Adrenal gland (tissue), 5 donors: ENCODE data around the gene ABHD16B.

Experiments used
- POLR2A ChIP-seq, 2 donors: fragments of 450-650 bp; IDR thresholded peaks; one replicate each; pipeline ENCODE4 v1.6.1; 2017; ENCODE audit warnings: antibody characterized with exemption in 2 of 2, mild to moderate bottlenecking in 2 of 2, moderate library complexity in 1 of 2
- TF ChIP-seq, protein P1 (sequence below), 6 experiments: fragments of 450-650 bp in 4 of 6; fragments of 200-600 bp in 2 of 6; sonication (generic) in 1 of 6; IDR thresholded peaks; 1 replicate in 5 of 6; 2 replicates in 1 of 6; pipeline versions ENCODE4 v1.5.1 to v1.8.0; 2016 to 2021; ENCODE audit warnings: antibody characterized with exemption in 6 of 6, mild to moderate bottlenecking in 2 of 6, moderate library complexity in 1 of 6
- donor health status: DM: no; HTN: no; CAD: no.

DNA sequence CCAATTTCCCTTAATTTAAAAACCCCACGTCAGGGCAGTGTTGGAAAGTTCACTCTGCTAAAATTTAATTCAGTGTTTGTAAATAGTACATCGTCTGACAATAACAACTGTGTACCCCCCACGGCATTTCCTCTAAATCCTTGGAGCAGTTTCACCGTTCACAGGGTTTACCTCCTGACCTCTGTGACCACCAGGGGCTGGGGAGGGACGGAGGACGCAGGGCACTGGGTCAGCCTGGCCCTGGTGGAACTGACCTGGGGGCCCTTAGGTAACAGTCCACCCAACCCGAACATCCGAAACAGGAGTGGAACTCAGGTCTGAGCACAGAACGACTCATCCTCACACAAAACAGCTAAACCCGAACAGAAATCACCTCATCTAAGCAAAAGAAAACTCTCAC lies 32.3 kb upstream of the ABHD16B start:
- TF ChIP-seq, protein P1, sequence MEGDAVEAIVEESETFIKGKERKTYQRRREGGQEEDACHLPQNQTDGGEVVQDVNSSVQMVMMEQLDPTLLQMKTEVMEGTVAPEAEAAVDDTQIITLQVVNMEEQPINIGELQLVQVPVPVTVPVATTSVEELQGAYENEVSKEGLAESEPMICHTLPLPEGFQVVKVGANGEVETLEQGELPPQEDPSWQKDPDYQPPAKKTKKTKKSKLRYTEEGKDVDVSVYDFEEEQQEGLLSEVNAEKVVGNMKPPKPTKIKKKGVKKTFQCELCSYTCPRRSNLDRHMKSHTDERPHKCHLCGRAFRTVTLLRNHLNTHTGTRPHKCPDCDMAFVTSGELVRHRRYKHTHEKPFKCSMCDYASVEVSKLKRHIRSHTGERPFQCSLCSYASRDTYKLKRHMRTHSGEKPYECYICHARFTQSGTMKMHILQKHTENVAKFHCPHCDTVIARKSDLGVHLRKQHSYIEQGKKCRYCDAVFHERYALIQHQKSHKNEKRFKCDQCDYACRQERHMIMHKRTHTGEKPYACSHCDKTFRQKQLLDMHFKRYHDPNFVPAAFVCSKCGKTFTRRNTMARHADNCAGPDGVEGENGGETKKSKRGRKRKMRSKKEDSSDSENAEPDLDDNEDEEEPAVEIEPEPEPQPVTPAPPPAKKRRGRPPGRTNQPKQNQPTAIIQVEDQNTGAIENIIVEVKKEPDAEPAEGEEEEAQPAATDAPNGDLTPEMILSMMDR (IDR thresholded peaks at IDR 0.05): no peak
- no peak for TF ChIP-seq POLR2A (IDR thresholded peaks at IDR 0.05)
